T-helper 9 cell (primary cell): Measurements from ENCODE around the gene CTDP1.
"Not testable (repeated sequence)": the region's sequence is repeated elsewhere in the genome, so short reads cannot be mapped to it uniquely, and the experiment has no call there.

ENCODE experiments used
- DNase-seq: peaks from one replicate; pipeline ENCODE4 v3.0.0-alpha.2; 2020

The CTDP1 gene

GRCh38 chr18:79705272-79705671 is 25.7 kb downstream of the CTDP1 start:
- DNase-seq: no peak

DNA sequence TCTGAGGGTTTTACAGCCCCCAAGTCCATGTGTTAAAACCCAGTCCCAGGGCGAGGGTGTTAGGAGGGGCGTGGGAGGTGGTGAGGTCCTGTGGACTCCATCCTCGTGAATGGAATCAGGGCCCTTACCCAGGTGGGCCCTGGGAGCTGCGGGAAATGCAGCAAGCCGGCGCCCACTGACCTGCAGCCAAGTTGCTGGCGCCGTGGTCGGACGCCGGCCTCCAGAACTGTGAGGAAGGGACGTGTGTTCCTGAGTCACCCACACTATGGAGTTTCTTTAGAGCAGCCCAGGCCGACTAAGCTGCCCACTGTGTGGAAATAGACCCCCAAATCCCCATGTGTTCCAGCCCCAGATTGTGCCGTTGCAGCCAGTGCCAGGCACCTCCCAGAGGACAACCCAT is 26.4 kb downstream of the CTDP1 start:
- no peak for DNase-seq

DNA sequence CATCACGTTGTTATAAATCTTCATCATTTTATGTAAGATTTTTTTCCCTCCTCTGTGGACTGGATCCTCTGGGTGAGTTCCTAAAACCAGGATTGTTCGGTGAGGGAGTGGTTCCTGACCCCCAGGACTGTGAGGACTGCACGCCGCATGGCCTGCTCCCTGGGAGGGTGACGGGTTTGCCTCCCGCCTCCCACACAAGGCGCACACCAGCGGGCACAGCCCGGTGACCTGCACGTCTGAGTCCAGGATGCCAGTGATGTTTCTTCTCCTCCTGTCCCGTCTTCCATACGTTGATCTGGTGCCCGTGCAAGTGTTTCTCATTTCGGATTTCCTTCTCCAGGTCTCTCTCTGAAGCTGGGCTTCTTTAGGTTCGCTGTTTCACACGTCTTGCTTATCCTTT is 27.1 kb downstream of the CTDP1 start:
- no peak for DNase-seq

DNA sequence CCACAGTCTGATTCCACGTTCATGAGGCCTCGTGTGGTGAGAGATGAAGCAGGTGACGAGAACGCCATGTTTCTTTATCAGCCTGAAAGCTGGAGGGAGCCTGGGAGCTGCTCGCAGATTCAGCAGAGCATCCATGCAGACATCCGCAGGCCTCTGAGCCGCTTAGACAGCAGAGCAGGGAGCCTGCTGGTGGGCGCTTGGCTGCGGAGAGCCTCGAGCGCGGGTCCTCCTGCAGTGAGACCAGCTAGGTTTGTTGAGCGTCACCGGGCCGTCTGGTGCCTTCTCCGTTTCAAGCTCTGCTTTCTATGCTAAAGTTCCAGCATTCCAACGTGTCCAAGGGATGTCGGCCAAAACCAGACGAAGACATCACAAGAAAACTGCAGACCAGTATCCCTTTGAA is 27.6 kb downstream of the CTDP1 start:
- no peak for DNase-seq

DNA sequence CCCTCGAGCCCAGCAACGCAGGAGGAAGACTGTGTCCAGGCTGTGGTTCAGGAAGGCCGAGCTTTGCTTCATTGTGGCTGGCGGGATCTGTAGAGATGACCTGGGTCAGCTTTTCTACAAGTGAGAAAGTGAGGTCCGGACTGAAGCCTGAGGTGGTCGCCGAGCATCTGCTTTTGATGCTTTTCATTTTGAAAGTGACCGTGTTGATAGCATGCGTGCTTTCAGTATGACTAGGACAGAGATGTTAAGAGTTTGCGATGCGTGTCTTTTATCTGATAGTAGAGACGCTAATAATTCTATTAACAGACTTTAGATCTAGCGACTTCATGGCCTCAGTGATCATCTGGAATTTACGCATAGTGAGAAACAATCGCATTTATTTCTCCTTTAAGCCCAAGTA is 28.1 kb downstream of the CTDP1 start:
- DNase-seq: no peak

DNA sequence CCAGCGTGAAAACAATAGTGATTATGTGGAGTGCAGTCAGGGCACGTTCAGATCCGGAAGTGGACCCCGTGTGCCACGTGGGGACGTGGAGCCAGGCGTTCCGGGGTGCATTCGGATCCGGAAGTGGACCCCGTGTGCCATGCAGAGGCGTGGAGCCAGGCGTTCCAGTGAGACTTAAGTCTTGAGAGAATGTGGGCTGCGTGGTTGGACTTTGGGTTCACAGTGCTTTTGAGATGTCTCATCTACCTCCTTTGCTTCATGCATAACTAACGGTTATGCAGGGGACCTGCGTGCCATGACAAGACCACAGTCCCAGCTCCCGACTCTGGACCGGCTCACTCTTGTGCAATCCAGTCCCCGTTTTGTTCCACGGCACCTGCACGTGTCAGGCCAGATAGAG is 28.8 kb downstream of the CTDP1 start:
- no peak for DNase-seq

GRCh38 chr18:79712206-79712857 is 32.7 kb downstream of the CTDP1 start:
- no peak for DNase-seq

GRCh38 chr18:79713341-79713740 is 33.7 kb downstream of the CTDP1 start:
- DNase-seq: no peak

DNA sequence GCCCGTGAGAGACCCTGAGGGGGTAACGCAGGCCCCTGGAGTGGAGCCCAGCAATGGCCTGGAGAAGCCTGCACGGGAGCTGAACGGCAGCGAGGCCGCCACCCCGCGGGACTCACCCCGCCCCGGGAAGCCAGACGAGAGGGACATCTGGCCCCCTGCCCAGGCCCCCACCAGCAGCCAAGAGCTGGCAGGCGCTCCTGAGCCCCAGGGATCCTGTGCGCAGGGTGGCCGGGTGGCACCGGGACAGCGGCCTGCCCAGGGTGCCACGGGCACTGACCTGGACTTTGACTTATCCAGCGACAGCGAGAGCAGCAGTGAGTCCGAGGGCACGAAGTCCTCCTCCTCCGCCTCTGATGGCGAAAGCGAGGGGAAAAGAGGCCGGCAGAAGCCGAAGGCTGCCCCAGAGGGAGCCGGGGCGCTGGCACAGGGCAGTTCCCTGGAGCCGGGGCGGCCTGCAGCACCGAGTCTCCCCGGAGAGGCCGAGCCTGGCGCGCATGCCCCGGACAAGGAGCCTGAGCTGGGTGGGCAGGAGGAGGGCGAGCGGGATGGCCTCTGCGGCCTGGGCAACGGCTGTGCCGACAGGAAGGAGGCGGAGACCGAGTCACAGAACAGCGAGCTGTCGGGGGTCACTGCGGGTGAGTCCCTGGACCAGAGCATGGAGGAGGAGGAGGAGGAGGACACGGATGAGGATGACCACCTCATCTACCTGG is 35.1 kb downstream of the CTDP1 start:
- no peak for DNase-seq

GRCh38 chr18:79715280-79715679 is 35.7 kb downstream of the CTDP1 start:
- no peak for DNase-seq

DNA sequence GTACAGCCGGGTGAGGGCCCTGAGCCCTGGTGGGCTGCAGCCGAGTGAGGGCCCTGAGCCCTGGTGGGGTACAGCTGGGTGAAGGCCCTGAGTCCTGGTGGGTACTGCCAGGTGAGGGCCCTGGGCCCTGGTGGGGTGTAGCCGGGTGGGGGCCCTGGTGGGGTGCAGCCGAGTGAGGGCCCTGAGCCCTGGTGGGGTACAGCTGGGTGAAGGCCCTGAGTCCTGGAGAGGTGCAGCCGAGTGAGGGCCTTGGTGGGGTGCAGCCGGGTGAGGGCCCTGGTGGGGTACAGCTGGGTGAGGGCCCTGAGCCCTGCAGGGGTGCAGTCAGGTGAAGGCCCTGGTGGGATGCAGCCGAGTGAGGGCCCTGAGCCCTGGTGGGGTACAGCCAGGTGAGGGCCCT is 37.5 kb downstream of the CTDP1 start:
- no peak for DNase-seq

DNA sequence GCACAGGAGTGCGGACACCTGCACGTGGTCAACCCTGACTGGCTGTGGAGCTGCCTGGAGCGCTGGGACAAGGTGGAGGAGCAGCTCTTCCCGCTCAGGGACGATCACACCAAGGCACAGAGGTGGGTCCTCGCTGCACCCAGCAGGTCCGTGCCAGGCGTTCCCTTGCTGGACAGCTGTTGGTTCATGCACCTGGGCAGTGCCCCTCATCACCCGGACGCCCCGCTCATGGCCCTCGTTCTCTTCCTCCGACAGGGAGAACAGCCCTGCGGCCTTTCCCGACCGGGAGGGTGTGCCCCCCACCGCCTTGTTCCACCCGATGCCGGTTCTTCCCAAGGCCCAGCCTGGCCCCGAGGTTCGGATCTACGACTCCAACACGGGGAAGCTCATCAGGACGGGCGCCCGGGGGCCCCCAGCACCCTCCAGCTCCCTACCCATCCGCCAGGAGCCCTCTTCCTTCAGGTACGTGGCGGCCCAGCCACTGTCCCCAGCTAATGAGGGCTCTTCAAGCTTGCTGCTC is 38.0 kb downstream of the CTDP1 start:
- DNase-seq: no peak

- no peak for DNase-seq
These were observed 38.5 kb downstream of the CTDP1 start for GRCh38 chr18:79718126-79718525.

DNA sequence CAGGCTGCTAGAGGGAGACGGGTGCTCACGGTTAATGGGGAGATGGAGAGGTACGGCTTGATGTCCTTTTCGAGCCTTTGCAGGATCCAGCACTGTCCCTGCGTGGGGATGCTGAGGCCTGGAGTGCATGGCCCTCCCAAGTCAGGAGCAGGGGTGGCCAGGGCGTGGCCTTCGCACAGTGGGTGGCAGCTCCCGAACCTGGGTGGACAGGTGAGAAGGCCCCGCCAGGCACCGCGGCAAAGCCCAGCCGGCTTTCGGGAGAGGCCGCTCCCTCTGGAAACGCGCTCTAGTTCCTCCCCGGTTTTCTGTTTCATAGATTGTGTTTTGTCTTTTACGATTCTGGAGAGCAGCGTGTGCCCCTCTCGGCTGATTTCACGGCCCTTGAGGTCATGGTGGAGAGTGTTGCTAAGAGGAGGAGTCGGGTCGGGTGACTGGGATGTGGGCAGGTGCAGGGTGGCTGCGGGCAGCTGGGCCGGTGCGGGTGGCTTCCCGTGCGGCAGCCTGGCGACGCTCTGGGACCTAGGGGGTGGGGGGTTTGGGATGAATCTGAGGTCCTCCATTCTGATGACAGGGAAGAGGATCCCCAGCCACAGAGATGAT is 39.4 kb downstream of the CTDP1 start:
- DNase-seq: no peak

GRCh38 chr18:79719478-79720358 is 40.1 kb downstream of the CTDP1 start:
- not testable (repeated sequence) for DNase-seq

DNA sequence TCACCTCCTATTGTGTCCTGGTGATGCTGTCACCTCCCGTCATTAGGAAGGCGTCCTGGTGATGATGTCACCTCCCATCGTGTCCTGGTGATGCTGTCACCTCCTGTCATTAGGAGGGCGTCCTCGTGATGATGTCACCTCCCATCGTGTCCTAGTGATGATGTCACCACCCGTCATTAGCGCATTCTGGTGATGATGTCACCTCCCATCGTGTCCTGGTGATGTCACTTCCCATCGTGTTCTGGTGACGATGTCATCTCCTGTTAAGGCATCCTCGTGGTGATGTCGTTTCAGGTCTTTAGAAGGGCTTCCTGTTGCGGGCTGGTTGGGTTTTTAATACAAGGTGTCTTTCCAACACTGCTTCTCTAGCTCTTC is 40.7 kb downstream of the CTDP1 start:
- no peak for DNase-seq

GRCh38 chr18:79723036-79723435 is 43.4 kb downstream of the CTDP1 start:
- no peak for DNase-seq

DNA sequence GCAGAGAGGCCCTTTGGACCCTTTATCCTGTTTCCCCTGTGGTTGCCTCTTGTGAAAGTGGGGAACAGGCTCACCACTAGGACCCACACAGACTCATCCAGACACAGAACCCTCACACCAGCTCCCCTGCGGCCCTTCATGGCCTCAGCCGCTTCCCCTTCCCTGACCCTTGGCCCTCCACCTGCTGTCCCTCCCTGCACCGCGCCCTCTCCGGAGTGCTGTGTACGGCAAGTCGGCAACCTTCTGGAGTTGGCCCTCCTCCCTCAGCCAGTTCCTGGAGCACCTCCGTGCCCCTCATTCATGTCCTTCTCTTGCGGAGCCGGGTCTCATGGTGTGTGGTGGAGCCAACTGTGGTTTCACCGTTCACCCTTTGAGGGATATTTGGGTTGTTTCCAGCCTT is 44.0 kb downstream of the CTDP1 start:
- no peak for DNase-seq

GRCh38 chr18:79724299-79725080 is 44.9 kb downstream of the CTDP1 start:
- DNase-seq: no peak

- no peak for DNase-seq
These were observed 45.9 kb downstream of the CTDP1 start for GRCh38 chr18:79725486-79725885.

DNA sequence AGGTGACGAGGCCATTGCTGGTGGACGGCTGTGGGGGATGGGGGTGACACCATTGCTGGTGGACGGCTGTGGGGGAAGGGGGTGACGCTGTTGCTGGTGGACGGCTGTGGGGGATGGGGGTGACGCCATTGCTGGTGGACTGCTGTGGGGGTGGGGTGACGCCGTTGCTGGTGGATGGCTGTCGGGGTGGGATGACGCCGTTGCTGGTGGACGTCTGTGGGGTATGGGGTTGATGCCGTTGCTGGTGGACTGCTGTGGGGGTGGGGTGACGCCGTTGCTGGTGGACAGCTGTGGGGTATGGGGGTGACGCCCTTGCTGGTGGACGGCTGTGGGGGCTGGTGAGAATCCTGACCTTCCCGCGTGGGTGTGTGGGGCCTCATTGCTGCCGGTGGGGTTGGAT is 47.1 kb downstream of the CTDP1 start:
- DNase-seq: no peak

GRCh38 chr18:79727211-79727610 is 47.6 kb downstream of the CTDP1 start:
- DNase-seq: no peak
